ENCODE results near the gene SPPL2A.

GRCh38 chr15:50800715-50801114 lies 35.2 kb upstream of the SPPL2A start:
- no peak for TF ChIP-seq REST (IDR thresholded peaks at IDR 0.05; ENCODE audit: borderline replicate concordance)
- no peak for TF ChIP-seq REST (CRISPR knock-in tag; IDR thresholded peaks at IDR 0.05; ENCODE audit: low read depth)
- TF ChIP-seq CTCF (IDR thresholded peaks at IDR 0.05 in 2 of 3, conservative IDR thresholded peaks at IDR 0.05 in 1 of 3; ENCODE audit: insufficient read depth in 2 of 3, low read depth in 1 of 3, low read length in 3 of 3), result no peak
- no peak for TF ChIP-seq MAFK (IDR thresholded peaks at IDR 0.05; ENCODE audit: low read length)
- TF ChIP-seq DDX20 (tag; IDR thresholded peaks at IDR 0.05; ENCODE audit: low read depth), result no peak
- TF ChIP-seq KDM1A (IDR thresholded peaks at IDR 0.05), result no peak
- TF ChIP-seq TBL1XR1 (IDR thresholded peaks at IDR 0.05; ENCODE audit: low read length in 2 of 2), result no peak
- no peak for TF ChIP-seq ZNF347 (CRISPR knock-in tag; IDR thresholded peaks at IDR 0.05; ENCODE audit: low read depth)
- TF ChIP-seq ARID3A (IDR thresholded peaks at IDR 0.05; ENCODE audit: borderline replicate concordance, low read depth, low read length), result no peak
- TF ChIP-seq POLR3A (IDR thresholded peaks at IDR 0.05; ENCODE audit: borderline replicate concordance, extremely low read depth, insufficient read depth, insufficient read length), result no peak
- no peak for TF ChIP-seq COPS2 (conservative IDR thresholded peaks at IDR 0.05)
- TF ChIP-seq MLLT1 (IDR thresholded peaks at IDR 0.05), result no peak
- no peak for TF ChIP-seq ZFP30 (CRISPR knock-in tag; IDR thresholded peaks at IDR 0.05; ENCODE audit: borderline replicate concordance)
- no peak for TF ChIP-seq KAT7 (CRISPR knock-in tag; IDR thresholded peaks at IDR 0.05; ENCODE audit: borderline replicate concordance)
- TF ChIP-seq TFAP4 (CRISPR knock-in tag; IDR thresholded peaks at IDR 0.05; ENCODE audit: borderline replicate concordance), result no peak
